Dermis blood vessel endothelial cell (primary cell): ENCODE results near the gene NKPD1. TPM values are rescaled to one million over a fixed set of nuclear protein-coding genes. Genes with fewer than 3 reads are reported as not detected.

Experiments
- DNase-seq: peaks from one replicate; pipeline ENCODE4 v3.0.0; 2010
- total RNA-seq: library from RNA; depleted of rRNA; stranded (reverse); fragments of >200 nt; gene quantifications from 2 replicates; pipeline ENCODE4 v1.2.3, GENCODE V29; 2014

Gene NKPD1
- total RNA-seq, 1 donor from 2014 or later: 0.34 TPM

DNA sequence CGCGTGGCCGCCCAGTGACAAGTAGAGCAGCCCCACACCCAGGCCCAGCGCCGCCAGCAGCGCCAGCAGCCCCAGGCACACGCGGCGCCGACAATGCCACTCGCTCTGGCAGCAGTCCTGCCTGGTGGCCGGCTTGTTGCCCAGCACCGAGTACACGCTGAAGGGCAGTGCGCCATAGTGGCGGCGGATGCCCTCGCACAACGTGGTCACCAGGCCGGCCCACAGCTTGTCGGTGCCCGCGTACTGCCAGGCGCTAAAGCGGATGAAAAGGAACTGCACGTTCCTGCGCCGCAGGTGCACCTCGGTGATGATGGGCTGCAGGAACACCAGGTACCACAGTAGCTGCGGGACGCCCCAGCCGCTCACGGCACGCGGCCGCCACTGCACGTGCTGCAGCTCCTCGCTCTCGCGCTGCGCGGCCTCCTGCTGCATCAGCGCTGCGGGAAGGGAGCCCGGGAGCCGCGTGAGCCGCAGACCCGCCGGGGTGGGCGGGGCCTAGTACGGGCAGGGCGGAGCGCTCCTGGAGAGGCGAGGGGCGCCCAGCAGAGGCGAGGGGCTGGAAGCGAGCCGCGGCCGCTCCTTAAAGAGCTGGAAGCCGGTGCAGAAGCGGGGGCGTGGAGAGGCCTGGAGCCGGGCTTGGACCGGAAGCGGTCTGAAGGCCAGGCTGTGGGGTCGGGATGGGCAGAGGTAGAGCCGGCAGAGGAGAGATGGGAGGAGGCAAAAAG lies 7.3 kb downstream of the NKPD1 start:
- peak; percentile 43 for DNase-seq

DNA sequence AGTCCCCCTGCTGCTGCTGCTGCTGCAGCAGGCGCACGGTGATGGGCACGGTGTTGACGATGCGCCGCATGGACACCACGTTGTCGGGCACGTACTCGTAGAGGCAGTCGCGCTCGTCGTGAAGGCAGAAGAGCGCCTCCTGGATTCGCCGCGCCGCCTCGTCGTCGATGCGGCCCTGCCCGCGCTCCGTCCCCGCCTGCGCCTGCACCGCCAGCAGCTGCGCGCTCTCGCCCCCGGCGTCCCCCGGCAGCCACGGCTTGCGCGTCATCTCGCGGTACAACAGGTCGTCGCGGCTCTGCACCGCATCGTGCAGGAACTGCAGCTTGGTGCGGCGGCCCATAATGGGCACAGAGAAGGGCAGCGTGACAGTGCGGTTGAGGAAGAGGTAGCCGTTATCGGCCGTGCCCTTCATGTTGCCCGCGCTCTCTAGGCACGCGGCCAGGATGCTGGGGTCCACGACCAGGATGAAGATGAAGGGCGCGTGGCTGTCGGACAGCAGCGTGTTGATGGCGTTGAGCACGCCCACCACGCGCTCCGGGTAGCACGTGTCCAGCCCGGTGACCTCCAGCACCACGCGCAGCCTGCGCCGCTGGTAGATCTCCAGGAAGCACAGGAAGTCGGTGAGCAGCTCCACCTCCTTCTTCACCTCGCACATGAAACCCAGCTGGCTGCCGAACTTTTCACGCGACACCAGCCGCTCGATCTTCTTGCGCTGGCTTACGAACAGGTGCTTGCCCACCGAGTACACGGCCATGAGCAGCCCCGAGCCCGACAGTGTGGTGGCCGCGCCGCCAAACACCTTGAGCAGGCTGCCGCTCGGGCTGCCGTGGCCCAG lies 8.1 kb downstream of the NKPD1 start:
- peak; percentile 64 for DNase-seq

- no peak for DNase-seq
Measured at GRCh38 chr19:45151821-45152503, 8.8 kb downstream of the NKPD1 start.

DNA sequence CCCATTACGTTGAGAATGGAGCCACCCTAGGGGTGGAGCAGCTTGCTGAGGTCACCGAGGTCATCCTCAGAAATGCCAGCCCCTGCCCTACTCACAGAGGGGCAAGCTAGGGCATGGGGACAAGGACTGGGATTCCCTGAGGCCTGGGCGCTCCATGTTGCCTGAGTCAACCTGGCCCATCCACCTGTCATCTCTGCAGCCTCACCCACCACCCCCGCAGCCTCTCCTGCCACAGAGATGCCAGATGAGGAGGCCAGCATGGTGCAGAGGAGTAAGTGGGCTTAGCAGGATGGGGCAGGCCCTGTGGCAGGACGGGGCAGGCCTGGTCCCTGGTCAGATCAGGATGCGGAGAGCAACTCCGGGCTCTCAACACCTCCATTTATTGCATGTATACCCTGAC lies 9.5 kb downstream of the NKPD1 start:
- no peak for DNase-seq

DNA sequence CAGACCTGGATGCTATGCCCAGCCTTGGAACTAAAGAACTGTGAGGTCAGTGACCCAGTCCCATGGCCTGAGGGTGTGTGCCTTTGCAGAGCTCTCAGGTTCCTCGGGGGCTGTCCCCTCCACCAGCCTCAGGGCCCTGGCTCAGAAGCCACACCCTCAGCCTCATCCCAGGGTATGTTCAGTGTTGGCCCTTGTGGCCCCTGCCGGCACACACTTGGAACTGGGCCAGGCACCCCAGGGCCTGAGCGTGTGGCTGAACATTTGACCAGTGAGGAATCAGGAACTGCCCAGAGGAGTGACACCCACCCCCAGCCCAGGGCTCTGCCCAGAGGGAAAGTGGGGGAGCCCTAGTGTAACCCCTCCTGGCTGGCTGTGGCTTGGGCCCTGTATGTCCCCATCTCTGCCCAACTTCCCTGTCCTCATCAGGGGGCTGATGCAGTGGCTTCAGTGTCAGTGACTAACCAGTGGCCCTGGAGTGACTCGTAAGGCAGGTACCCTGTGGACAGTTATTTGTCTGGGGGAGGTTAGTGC lies 10.0 kb downstream of the NKPD1 start:
- DNase-seq: no peak

DNA sequence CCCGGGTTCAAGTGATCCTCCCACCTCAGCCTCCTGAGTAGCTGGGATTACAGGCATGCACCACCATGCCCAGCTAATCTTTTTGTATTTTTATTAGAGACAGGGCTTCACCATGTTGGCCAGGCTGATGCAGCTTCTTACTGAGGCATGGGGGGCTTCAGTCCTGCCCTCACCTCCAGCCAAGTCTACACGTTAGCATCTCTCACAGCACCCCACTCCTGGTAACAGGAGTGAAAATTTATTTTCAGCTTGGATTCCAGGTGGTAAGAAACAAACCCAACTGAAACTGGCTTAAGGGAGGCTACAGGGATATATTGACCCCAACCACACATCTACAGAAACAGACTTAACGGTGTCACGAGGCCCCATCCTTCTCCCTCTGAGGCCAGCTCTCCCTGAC lies 10.6 kb downstream of the NKPD1 start:
- no peak for DNase-seq

GRCh38 chr19:45149129-45149528 lies 11.7 kb downstream of the NKPD1 start:
- no peak for DNase-seq

- DNase-seq: no peak
Measured at GRCh38 chr19:45147835-45148676, 12.7 kb downstream of the NKPD1 start.

- no peak for DNase-seq
Measured at GRCh38 chr19:45146741-45147205, 14.0 kb downstream of the NKPD1 start.

GRCh38 chr19:45146251-45146650 lies 14.5 kb downstream of the NKPD1 start:
- DNase-seq: no peak

DNA sequence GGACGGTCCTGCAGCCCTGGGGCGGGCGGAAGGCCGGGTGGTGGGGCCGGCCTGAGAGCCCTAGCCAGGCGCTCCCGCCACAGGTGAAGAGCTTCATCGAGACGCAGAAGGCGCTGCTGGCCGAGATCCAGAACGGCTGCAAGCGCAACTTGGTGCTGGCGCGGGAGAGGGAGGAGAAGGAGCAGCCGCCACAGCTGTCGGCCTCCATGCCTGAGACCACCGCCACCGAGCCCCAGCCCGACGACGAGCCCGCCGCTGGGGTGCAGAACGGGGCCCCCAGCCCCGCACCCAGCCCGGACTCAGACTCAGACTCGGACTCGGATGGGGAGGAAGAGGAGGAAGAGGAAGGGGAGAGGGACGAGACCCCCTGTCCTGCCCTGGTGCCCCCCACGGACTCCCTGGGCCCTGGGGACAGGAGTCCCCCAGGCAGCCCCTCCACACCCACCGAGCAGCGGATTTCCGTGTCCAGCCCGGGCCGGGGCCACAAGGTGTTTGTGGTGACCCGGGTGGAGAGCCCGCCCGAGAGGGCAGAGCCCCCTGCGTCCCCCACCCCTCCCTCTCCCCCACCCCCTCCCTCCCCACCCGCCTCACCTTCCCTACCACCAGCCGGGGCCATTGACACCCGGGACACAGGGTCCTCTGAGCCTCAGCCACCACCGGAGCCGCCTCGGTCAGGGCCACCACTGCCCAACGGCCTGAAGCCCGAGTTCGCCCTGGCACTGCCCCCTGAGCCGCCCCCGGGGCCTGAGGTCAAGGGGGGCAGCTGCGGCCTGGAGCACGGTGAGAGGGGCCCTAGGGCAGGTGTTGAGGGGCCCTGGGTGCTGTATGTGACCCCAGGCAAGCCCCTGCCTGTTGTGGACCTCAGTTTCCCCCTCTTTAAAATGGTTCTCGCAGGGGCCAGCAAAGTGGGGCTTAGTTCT lies 15.3 kb downstream of the NKPD1 start:
- no peak for DNase-seq

DNA sequence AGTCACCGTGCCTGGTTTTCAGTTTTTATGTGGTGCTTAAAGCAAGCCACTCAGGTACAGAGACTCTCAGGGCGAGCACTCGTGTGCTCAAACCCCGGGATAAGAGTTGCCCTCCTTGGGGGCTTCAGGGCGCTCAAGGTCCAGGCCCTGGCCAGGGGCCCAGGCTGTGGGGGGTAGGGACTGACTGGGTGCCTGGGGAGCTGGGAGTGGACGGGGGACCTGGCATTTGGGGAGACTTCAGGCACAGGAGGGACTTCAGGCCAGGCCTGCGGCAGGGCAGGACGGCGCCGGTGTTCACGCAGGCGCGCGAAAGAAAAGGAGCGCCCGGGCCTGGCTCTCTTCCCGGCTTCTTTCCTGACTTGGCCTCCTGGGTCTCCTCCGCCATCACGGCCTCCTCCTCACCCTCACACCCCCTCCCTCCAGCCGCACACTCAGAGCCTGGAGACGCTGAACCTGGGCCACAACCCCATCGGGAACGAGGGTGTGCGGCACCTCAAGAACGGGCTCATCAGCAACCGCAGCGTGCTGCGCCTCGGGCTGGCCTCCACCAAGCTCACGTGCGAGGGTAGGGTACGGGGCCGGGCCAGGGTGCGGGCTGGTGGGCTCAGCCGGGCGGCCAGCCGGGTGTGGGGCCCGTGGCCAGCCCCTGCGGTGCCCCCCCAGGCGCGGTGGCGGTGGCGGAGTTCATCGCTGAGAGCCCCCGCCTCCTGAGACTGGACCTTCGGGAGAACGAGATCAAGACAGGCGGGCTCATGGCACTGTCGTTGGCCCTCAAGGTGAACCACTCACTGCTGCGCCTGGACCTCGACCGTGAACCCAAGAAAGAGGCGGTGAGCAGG lies 16.1 kb downstream of the NKPD1 start:
- no peak for DNase-seq

DNA sequence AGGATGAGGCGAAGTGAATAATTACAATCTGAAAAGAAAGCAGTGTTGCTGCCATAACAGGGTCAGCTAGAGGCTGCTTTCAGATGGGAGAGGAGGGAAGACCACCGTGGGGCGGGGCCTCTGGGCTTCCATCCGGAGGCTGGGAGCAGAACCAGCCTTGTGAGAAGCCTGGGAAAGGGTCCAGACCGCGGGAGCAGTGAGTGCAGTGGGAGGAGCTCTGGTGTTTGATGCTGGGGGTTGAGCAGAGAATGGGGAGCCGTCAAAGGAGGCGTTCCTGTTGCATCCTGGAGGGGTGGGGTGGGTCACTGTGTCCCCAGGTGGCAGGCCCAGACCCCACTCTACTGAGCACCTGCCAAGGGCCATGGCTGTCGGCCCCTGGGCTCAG lies 18.1 kb downstream of the NKPD1 start:
- no peak for DNase-seq

DNA sequence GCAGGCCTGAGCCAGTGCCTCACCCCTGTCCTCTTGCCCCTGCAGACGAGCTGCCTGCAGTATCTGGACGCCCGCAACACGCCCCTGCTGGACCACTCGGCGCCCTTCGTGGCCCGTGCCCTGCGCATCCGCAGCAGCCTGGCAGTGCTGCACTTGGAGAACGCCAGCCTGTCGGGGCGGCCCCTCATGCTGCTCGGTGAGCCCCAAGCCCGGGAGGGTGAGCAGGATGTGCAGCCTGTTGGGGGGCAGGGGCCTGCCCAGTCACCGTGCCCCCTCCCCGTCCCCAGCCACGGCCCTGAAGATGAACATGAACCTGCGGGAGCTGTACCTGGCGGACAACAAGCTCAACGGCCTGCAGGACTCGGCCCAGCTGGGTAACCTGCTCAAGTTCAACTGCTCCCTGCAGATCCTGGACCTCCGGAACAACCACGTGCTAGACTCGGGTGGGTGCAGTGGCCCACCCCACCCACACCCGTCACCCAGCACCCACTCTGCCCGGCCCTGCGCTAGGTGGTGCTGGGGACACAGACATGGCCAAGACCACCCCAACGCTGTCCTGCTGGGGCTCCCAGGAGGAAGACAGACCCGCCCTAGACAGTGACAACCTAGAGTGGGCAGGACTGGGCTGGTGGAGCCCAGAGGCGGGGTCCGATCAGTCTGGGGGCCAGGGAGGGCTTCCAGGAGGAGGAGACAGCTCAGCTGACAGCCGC lies 18.6 kb downstream of the NKPD1 start:
- no peak for DNase-seq

DNA sequence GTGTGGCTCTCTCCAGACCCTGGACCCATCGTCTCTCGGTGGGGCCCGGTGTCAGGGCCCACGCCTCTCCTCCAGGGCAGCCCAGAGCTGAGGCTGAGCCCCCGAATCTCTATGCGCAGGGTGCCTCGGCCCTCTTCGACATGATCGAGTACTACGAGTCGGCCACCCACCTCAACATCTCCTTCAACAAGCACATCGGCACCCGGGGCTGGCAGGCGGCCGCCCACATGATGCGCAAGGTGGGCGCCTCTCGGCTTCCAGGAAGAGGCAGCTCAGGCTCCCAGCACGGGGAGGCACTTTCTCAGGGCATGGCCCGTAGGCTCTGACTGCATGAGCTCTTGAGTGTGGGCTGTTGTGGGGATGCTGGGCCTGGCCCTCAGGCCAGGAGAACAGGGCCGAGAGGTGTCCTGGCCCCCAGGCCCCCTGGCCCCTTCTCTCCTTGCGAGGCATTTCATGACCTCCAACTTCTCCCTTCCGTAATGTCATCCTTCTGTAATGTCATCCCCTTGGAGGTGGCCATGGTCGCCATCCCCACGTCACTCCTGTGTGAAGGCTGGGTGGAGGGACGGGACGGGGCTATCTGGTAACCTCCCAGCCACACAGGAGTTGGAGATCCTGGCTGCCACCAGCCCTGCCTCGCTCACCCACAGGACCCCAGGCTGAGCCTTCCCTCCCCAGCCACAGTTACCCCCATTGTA lies 19.4 kb downstream of the NKPD1 start:
- no peak for DNase-seq

DNA sequence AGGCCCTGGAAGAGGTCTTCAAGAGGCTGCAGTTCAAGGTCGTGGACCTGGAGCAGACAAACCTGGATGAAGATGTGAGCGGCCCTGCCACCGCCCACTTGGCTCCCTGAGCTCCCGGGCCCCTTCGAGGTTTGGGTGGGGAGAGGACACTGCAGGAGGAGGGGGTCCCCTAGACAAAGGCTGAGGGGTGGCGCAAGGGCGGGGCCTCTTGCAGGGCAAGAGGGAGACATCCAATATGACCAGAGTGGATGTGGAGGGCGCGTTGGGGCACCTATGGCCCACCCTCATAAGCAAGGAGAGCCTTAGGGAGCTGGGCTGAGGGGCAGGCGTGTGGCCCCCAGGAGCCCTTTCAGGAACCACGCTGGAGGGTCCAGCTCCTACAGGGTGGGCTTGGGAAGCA lies 20.2 kb downstream of the NKPD1 start:
- DNase-seq: no peak

- DNase-seq: no peak
Measured at GRCh38 chr19:45140144-45140503, 20.7 kb downstream of the NKPD1 start.

GRCh38 chr19:45139286-45140143 lies 21.3 kb downstream of the NKPD1 start:
- no peak for DNase-seq
